GM18870 (cell line): ENCODE results near the gene BPIFB4.

Experiments
- ATAC-seq: cut with Tn5 transposase; IDR thresholded peaks from one replicate; pipeline ENCODE4 v1.9.1; 2021; ENCODE audit warnings: moderate library complexity; ENCODE audit not compliant: unreplicated experiment

Gene BPIFB4

GRCh38 chr20:33160681-33161080, 81.2 kb downstream of the BPIFB4 start:
- ATAC-seq, result no peak
